ENCODE measurements around the gene ZRANB1.

Gene ZRANB1

DNA sequence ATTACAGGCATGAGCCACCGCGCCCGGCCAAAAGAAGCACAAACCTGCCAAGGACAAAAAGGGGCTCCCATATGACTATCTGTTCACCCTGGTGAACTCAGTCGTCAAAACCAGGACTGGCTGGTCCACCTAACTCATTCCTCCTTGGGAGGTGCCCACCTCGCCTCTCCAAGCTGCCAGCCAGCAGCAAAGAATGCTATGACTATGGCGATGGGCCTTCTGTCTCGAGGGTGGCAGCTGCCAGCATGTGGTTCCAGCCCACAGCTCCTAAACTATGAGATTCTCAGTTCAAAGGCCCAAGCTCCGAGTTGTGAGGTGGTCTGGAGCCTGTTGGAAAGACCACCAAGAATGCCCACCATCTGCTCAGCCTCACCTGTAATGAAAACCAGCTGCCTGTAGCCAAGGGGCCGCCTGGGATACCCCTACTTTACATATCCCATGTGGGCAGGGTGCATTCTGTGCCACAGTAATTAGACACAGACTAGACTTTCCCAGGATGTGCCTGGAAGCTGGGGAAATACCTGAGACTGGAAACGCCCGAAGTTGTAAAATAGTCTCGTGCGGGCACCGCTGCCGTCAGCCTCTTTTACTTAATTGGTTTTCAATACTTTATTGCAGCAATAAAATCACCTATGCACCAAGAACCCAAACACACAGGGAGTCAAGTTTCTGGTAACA, 71.1 kb downstream of the ZRANB1 start:
- DNase-seq (ENCODE audit: extremely low read depth, low read depth): no peak
- TF ChIP-seq, protein P1, sequence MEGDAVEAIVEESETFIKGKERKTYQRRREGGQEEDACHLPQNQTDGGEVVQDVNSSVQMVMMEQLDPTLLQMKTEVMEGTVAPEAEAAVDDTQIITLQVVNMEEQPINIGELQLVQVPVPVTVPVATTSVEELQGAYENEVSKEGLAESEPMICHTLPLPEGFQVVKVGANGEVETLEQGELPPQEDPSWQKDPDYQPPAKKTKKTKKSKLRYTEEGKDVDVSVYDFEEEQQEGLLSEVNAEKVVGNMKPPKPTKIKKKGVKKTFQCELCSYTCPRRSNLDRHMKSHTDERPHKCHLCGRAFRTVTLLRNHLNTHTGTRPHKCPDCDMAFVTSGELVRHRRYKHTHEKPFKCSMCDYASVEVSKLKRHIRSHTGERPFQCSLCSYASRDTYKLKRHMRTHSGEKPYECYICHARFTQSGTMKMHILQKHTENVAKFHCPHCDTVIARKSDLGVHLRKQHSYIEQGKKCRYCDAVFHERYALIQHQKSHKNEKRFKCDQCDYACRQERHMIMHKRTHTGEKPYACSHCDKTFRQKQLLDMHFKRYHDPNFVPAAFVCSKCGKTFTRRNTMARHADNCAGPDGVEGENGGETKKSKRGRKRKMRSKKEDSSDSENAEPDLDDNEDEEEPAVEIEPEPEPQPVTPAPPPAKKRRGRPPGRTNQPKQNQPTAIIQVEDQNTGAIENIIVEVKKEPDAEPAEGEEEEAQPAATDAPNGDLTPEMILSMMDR (IDR thresholded peaks at IDR 0.05; ENCODE audit: low read depth, low read length): no peak

DNA sequence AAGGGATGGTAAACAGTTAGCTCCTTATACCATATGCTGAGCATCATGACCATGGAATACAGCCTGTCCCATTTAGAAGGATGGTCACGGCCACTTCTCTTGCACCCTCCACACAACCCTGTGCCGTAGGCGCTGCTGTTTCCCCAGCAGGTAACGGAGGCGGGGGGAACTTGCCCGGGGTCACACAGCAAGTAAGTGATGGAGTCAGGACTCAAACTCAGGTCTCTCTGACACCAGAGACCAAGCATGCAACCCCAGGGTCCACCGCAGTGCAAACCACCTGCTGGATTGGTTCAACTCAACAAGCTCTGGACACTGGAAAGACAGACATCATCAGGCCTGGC, 71.6 kb downstream of the ZRANB1 start:
- TF ChIP-seq, protein P1 (IDR thresholded peaks at IDR 0.05; ENCODE audit: low read depth, low read length): no peak
- DNase-seq (ENCODE audit: extremely low read depth, low read depth): no peak

DNA sequence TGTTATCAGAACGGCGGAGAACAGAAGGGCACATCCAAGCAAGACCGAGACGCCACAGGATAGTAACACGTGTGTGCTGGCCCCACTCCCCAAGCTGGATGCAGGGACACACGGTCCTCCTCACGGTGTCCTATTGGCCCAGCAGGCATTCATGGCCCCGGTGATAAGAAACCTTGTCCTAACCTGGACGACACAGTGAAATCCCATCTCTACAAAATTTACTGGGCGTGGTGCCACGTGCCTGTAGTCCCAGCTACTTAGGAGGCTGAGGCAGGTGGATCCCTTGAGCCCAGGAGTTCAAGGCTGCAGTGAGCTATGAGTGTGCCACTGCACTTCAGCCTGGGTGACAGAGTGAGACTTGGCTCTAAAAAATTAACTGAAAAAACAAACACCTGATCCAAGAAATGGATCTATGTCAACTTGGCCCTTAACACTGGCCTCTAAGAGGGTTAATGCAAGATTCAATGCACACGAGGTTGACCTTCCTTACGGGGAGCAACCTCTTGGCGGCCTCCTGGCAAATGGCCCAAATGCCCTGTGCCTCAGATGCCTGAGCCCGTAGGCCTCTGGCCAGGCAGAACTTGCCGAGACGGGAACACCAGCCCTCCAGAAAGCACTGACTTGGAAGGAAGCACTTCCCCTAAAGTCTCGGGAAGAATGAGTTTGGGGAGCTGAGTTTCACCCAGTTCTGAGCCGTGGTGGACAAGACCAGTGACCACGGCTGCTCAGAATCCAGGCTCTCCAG, 72.3 kb downstream of the ZRANB1 start:
- TF ChIP-seq, protein P1 (IDR thresholded peaks at IDR 0.05; ENCODE audit: low read depth, low read length): no peak
- DNase-seq (ENCODE audit: extremely low read depth, low read depth): no peak

DNA sequence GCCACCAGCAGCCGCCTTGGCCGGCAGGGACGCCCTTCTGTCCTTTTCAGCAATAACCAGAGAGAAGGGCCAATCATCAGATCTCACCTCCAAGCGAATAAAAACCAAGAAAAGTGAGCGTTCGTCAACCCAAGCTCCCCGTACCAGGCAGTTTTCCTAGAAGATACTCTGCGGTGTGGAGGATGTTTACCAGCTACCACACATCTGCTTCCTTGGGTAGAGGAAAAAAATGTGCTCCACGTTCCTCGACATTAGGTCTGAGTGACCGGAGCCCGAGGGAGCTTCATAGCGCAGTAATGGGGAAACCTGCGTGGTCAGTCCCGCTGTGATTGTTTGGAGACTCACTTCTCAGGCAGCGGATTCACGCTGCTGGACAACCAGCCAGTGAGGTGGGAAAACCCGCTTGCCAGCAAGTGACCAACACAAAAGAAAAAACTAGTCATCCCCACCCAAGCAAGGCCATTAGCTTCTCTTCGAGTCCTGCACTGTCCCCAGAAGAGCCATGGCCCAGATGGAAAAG, 73.0 kb downstream of the ZRANB1 start:
- DNase-seq (ENCODE audit: extremely low read depth, low read depth): no peak
- TF ChIP-seq, protein P1 (IDR thresholded peaks at IDR 0.05; ENCODE audit: low read depth, low read length): no peak

DNA sequence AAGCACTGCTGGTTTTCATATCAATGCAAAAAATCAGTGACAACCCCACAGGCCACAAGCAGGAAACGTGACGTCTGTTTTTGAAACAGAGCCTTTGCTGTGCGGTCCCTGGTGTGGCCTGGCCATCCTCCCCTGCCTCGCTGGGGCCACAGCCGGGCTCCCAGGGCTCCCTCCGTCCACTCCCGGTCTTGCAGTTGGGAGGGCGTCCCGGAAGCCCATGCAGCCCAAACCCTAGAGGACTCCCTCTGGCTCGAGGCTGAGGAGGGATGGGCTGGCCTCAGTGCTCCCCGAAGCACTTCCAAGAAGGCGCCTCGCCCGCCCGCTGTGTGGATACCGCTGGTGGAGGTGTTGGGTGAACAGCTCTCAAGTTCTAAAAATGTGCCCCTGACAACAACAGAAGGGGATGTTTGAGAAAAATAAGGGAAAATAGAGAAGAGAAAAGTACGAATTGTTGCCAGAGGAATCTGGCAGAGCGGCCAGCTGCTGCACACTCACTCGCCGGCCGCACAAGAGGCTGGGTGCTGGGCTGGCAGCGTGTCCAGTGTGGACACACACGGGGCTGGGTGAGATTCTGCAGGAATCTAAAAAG, 73.5 kb downstream of the ZRANB1 start:
- no peak for DNase-seq (ENCODE audit: extremely low read depth, low read depth)
- TF ChIP-seq, protein P1 (IDR thresholded peaks at IDR 0.05; ENCODE audit: low read depth, low read length): no peak

DNA sequence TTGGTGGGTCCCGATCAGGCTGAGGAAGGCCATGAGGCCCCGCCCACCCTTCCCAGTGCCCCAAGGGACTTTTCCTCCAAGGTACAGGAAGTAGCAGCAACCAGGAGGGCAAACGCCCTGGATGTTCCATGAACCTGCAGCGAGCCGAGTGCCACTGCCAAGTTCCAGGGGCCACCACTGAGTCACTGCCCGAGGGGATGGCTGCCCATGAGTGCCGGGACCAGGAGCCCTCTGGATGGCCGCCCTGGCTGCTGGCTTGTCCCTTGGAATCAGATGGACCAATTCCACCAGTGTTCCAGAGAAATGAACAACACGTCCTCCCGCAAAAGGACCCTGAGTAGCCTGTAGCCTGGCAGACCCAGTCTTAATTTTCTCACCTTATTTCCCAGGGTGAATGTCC, 74.2 kb downstream of the ZRANB1 start:
- no peak for DNase-seq (ENCODE audit: extremely low read depth, low read depth)
- TF ChIP-seq, protein P1 (IDR thresholded peaks at IDR 0.05; ENCODE audit: low read depth, low read length): no peak

Measured in AG09319 (cell line).